Thoracic aorta (tissue), 2 donors: ENCODE results near the gene UBXN4. TPM values are rescaled to one million over a fixed set of nuclear protein-coding genes. Genes with fewer than 3 reads are reported as not detected.
A peak's percentile ranks its signal among the peaks of the same experiment; 100 is the strongest.

ENCODE experiments used
- ATAC-seq: fragments of 150-250 bp; one replicate; pipeline ENCODE4 v1.8.0; 2017; ENCODE audit warnings: low read depth; ENCODE audit not compliant: insufficient number of reproducible peaks, low FRiP score
- DNase-seq: peaks from one replicate; pipeline ENCODE4 v3.0.0-alpha.2; 2020; ENCODE audit warnings: low spot score
- H3K27ac ChIP-seq, 2 donors: fragments of 200-600 bp; sonication (generic); 1 replicate in 1 of 2; 2 replicates in 1 of 2; pipeline ENCODE4 v1.5.1; 2016; ENCODE audit warnings: mild to moderate bottlenecking in 2 of 2, moderate library complexity in 2 of 2
- H3K27me3 ChIP-seq: fragments of 200-600 bp; sonication (generic); replicated peaks from 2 replicates; pipeline ENCODE4 v1.6.0; 2016; ENCODE audit warnings: mild to moderate bottlenecking; ENCODE audit not compliant: insufficient read depth
- H3K36me3 ChIP-seq: fragments of 200-600 bp; sonication (generic); one replicate; pipeline ENCODE4 v1.5.1; 2016
- H3K4me1 ChIP-seq, 2 donors: fragments of 200-600 bp; sonication (generic); 1 replicate in 1 of 2; 2 replicates in 1 of 2; pipeline versions ENCODE4 v1.5.1 to v1.6.0; 2016; ENCODE audit warnings: low read depth in 2 of 2, mild to moderate bottlenecking in 1 of 2; ENCODE audit not compliant: control insufficient read depth in 1 of 2
- H3K4me3 ChIP-seq: fragments of 200-600 bp; sonication (generic); 2 replicates; pipeline ENCODE4 v1.5.1; 2016; ENCODE audit warnings: mild to moderate bottlenecking
- H3K9me3 ChIP-seq: fragments of 200-600 bp; sonication (generic); 2 replicates; pipeline ENCODE4 v1.5.1; 2016
- total RNA-seq, 2 donors: library from RNA; depleted of rRNA; stranded (reverse); fragments of >200 nt; gene quantifications; one replicate each; pipeline versions ENCODE4 v1.1.0 to v1.2.3, GENCODE V29; 2016
- TF ChIP-seq, protein P1 (sequence below): fragments of 200-600 bp; sonication (generic); IDR thresholded peaks from one replicate; pipeline ENCODE4 v1.5.1; 2019; ENCODE audit warnings: antibody characterized with exemption

Gene UBXN4
- total RNA-seq, 2 donors from 2014 or later = 44.8 to 126 TPM

DNA sequence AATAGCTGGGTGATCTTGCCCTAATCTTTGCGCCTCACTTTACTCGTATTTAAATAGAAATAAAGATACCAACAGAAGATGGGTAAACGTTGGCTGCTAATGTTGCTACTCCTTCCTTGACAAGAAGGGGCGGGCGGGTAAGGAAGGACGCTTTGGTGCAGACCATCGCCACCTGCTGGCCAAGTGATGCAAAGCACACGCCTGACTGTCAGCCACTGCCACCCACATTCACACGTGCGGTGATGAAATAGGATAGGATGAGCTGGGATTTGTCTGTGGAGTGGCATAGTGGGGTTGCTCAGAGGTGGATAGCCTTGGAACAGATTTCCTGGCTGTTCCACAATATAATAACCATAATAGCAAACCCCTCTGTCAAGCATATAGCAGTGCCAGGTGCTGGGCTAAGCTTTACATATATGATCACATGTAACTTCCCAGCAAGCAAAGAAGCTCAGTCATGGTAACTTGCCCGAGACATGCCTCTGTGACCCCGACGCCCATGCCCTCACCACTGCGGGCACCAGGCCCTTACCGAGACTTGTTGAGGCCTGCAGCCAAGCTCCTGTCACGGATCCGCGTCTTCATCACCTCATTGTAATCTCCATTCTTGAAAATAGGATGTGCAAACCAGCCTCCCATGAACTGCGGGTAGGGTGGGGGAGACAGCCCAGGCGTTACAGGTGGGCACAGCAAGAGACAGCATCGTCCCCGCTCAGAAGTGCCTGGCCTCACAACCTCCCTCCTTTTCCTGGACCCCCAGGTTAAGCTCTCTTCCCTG is 56.0 kb downstream of the UBXN4 start:
- Histone ChIP-seq H3K27me3 (no peaks in the 10 kb centered on the region), H3K4me3 (no peak overlapping the region), H3K27ac (no peak overlapping the region), H3K36me3 (no peaks in the 10 kb centered on the region), H3K9me3 (no peaks in the 10 kb centered on the region), H3K4me1 (no peaks in the 10 kb centered on the region)
- DNase-seq (peak; percentile 29), ATAC-seq (no peak)
- TF ChIP-seq, protein P1, sequence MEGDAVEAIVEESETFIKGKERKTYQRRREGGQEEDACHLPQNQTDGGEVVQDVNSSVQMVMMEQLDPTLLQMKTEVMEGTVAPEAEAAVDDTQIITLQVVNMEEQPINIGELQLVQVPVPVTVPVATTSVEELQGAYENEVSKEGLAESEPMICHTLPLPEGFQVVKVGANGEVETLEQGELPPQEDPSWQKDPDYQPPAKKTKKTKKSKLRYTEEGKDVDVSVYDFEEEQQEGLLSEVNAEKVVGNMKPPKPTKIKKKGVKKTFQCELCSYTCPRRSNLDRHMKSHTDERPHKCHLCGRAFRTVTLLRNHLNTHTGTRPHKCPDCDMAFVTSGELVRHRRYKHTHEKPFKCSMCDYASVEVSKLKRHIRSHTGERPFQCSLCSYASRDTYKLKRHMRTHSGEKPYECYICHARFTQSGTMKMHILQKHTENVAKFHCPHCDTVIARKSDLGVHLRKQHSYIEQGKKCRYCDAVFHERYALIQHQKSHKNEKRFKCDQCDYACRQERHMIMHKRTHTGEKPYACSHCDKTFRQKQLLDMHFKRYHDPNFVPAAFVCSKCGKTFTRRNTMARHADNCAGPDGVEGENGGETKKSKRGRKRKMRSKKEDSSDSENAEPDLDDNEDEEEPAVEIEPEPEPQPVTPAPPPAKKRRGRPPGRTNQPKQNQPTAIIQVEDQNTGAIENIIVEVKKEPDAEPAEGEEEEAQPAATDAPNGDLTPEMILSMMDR = peak; percentile 80

DNA sequence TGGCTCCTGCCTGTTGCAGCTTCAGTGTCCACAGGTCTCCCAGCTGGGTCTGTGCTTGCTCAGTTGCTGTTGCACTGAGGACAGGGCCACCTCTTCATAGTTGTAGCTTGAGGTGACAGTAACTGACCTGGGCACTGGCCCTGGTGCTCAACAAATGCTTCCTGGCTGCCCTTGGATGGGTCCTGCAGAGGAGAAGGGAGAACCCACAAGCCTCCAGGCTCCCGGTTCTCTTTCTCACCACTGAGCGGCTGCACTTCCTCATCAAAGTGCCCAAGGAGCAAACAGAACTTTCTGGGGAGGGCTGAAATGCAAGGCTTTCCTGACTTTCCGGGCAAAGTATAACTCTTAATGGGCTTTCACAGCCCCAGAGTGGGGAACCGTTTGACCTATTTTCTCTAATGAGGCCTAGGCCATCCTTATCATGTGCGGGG is 56.6 kb downstream of the UBXN4 start:
- ATAC-seq = no peak

DNA sequence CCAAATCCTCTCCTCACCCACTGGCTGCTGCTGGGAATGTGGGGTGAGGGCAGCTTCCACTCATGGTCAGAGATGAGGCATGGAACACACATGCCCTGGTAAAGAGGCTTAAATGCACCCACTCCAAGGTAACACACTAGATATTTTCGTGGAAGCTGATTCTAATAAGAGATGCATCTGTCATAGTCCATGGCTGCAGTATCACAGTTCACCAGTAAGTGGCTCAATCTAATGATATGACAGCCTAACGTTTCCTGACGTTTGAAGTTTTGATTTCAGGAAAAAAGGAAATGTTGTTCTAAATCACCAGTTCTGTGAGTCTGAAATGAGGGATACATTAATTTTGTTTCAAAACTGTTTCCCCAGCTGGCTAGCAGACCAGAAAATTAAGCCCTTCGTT is 57.1 kb downstream of the UBXN4 start:
- no peak for ATAC-seq
- H3K27ac ChIP-seq = no peak overlapping the region
- TF ChIP-seq, protein P1 = no peak

More for the DNA sequence above, 56.6 kb downstream of the UBXN4 start:
- no peak for DNase-seq
- TF ChIP-seq, protein P1 = no peak
- Histone ChIP-seq H3K36me3 (no peaks in the 10 kb centered on the region), H3K4me3 (no peak overlapping the region), H3K4me1 (no peaks in the 10 kb centered on the region), H3K9me3 (no peaks in the 10 kb centered on the region), H3K27ac (no peak overlapping the region), H3K27me3 (no peaks in the 10 kb centered on the region)

DNA sequence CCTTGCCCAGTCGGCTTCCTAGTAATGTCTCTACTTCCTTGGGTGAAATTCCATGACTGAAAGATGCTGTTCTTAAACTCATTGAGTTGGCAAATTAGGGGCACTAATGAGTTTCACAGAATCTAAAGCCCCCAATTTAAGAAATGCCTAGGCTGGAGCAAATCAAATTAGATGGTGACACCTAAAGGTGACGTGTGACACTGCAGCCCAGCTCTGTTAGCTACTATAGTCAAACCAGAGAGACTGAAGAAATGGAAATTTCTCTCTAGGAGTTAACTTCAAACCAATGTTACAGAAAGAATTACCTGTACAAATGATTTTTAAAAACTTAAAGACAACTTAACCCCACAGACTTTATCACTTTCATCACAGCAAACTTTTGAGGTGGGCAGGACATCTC is 58.1 kb downstream of the UBXN4 start:
- Histone ChIP-seq H3K4me3 (no peak overlapping the region), H3K27me3 (no peaks in the 10 kb centered on the region), H3K4me1 (no peaks in the 10 kb centered on the region), H3K9me3 (no peaks in the 10 kb centered on the region), H3K36me3 (no peaks in the 10 kb centered on the region), H3K27ac (no peak overlapping the region)
- no peak for DNase-seq
- TF ChIP-seq, protein P1 = no peak
- no peak for ATAC-seq

More for the DNA sequence above, 57.1 kb downstream of the UBXN4 start:
- Histone ChIP-seq H3K4me3 (no peak overlapping the region), H3K27me3 (no peaks in the 10 kb centered on the region), H3K9me3 (no peaks in the 10 kb centered on the region), H3K4me1 (no peaks in the 10 kb centered on the region), H3K36me3 (no peaks in the 10 kb centered on the region)
- DNase-seq = no peak

DNA sequence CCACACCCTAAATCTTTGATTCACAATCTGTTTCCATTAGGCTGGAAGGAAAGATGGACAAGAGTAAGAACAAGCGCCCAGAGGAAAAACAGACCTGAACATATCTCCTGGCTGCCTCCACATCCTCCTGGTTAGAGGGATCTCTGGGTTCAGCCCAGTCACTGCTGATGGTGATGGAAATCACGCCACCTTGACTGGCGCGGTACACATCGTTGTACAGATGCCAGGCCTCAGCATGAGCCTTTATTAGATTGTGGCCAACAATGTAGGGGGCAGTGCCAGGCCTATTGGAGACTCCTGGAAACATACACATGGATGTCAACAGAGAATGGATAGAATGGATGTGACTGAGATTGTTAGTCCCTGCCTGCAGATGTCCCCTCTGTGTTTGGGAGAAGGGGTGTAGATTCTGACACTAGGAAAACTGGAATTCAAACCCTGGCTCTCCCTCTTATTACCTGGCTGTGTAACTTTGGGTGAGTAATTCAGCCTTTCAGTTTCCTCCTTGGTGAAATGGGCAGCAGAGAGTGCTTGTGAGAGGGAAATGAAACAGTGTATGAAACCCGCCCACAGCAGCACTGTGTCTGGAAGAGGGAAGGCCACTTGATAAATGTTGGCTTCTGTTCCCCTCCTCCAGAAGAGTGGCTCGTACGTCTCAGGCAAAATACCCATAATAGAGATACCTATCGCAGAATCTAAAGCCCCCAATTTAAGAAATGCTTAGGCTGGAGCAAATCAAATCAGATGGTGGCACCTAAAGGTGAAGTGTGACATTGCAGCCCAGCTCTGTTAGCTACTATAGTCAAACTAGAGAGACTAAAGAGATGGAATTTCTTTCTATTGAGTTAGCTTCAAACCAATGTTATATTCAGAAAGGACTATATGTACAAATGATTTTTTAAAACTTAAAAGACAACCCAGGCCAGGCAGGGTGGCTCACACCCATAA is 59.1 kb downstream of the UBXN4 start:
- ATAC-seq = no peak
- DNase-seq = no peak
- Histone ChIP-seq H3K4me3 (no peak overlapping the region), H3K9me3 (no peaks in the 10 kb centered on the region), H3K27ac (no peak overlapping the region), H3K27me3 (no peaks in the 10 kb centered on the region), H3K36me3 (no peaks in the 10 kb centered on the region), H3K4me1 (no peaks in the 10 kb centered on the region)
- TF ChIP-seq, protein P1 = no peak
